GM23338 (cell line): Measurements from ENCODE around the gene EPB41L5. TPM values are rescaled to one million over a fixed set of nuclear protein-coding genes. Genes with fewer than 3 reads are reported as not detected.

Experiments
- ATAC-seq: fragments of 200-7000 bp; cut with Tn5 transposase; 3 replicates; pipeline ENCODE4 v1.9.1; 2020
- DNase-seq: peaks from one replicate; pipeline ENCODE4 v3.0.0-alpha.2; 2015; ENCODE audit warnings: low spot score
- H2AFZ ChIP-seq: fragments of 200-600 bp; sonication (generic); 2 replicates; pipeline ENCODE4 v1.8.0; 2016; ENCODE audit warnings: antibody characterized with exemption, mild to moderate bottlenecking, moderate library complexity
- H3F3A ChIP-seq: fragments of 200-600 bp; sonication (generic); replicated peaks from 2 replicates; pipeline ENCODE4 v1.8.0; 2017; ENCODE audit warnings: antibody characterized with exemption, mixed run types, low read depth
- H3K27ac ChIP-seq: fragments of 200-600 bp; sonication (generic); 2 replicates; pipeline ENCODE4 v1.6.1; 2016; ENCODE audit warnings: low read depth
- H3K27me3 ChIP-seq: fragments of 200-600 bp; sonication (generic); 2 replicates; pipeline ENCODE4 v1.8.0; 2016; ENCODE audit warnings: mild to moderate bottlenecking, mixed run types, moderate library complexity; ENCODE audit not compliant: insufficient read depth
- H3K36me3 ChIP-seq: fragments of 200-600 bp; sonication (generic); 2 replicates; pipeline ENCODE4 v1.8.0; 2016; ENCODE audit warnings: mild to moderate bottlenecking; ENCODE audit not compliant: insufficient read depth
- H3K4me1 ChIP-seq: fragments of 200-600 bp; sonication (generic); 2 replicates; pipeline ENCODE4 v1.8.0; 2016; ENCODE audit warnings: mild to moderate bottlenecking, moderate library complexity; ENCODE audit not compliant: insufficient read depth
- H3K4me2 ChIP-seq: fragments of 200-600 bp; sonication (generic); 2 replicates; pipeline ENCODE4 v1.7.1; 2017; ENCODE audit warnings: mixed run types
- H3K4me3 ChIP-seq: fragments of 200-600 bp; sonication (generic); 2 replicates; pipeline ENCODE4 v1.6.1; 2016; ENCODE audit warnings: mixed run types
- H3K79me2 ChIP-seq: fragments of 200-600 bp; sonication (generic); replicated peaks from 2 replicates; pipeline ENCODE4 v1.8.0; 2017; ENCODE audit warnings: mild to moderate bottlenecking; ENCODE audit not compliant: insufficient read depth
- H3K9me2 ChIP-seq: fragments of 200-600 bp; sonication (generic); 2 replicates; pipeline ENCODE4 v1.8.0; 2017; ENCODE audit not compliant: insufficient read depth
- H4K20me1 ChIP-seq: fragments of 200-600 bp; sonication (generic); replicated peaks from 2 replicates; pipeline ENCODE4 v1.8.0; 2017; ENCODE audit warnings: mild to moderate bottlenecking; ENCODE audit not compliant: insufficient read depth
- H3K27ac Mint-ChIP-seq: 2 replicates; pipeline ENCODE4 v1.8.0; 2020; ENCODE audit warnings: inconsistent platforms, mild to moderate bottlenecking, moderate library complexity, mixed read lengths
- H3K27me3 Mint-ChIP-seq: 3 replicates; pipeline ENCODE4 v1.8.0; 2022; ENCODE audit warnings: low read depth, mild to moderate bottlenecking, moderate library complexity, mixed read lengths, inconsistent platforms; ENCODE audit not compliant: insufficient read depth, poor library complexity
- H3K36me3 Mint-ChIP-seq: 3 replicates; pipeline ENCODE4 v1.8.0; 2021; ENCODE audit warnings: low read depth, mild to moderate bottlenecking, inconsistent platforms, moderate library complexity, mixed read lengths
- H3K4me1 Mint-ChIP-seq: 3 replicates; pipeline ENCODE4 v1.8.0; 2020; ENCODE audit warnings: mild to moderate bottlenecking, inconsistent platforms, mixed read lengths
- H3K4me3 Mint-ChIP-seq: 3 replicates; pipeline ENCODE4 v1.8.0; 2021; ENCODE audit warnings: moderate library complexity, mild to moderate bottlenecking, inconsistent platforms, mixed read lengths
- H3K9me3 Mint-ChIP-seq: 3 replicates; pipeline ENCODE4 v1.8.0; 2020; ENCODE audit warnings: moderate library complexity, mild to moderate bottlenecking, inconsistent platforms, mixed read lengths
- CREB1 ChIP-seq: fragments of 250-450 bp; sonication (Bioruptor Pico); IDR thresholded peaks from 2 replicates; pipeline ENCODE4 v1.5.0; 2020; ENCODE audit warnings: low read depth, mild to moderate bottlenecking, moderate library complexity
- CTCF ChIP-seq, 2 experiments: fragments of 200-600 bp in 1 of 2; sonication (generic) in 1 of 2; conservative IDR thresholded peaks; 2 replicates each; pipeline versions ENCODE4 v1.5.1 to v1.6.1; 2016 to 2017; ENCODE audit warnings: antibody characterized with exemption in 2 of 2, low read depth in 2 of 2, mild to moderate bottlenecking in 2 of 2, moderate library complexity in 1 of 2
- EZH2 ChIP-seq: fragments of 200-600 bp; sonication (generic); IDR thresholded peaks from one replicate; pipeline ENCODE4 v1.8.0; 2017; ENCODE audit warnings: antibody characterized with exemption, mild to moderate bottlenecking, low read depth; ENCODE audit not compliant: unreplicated experiment
- NANOG ChIP-seq: IDR thresholded peaks from 2 replicates; pipeline ENCODE4 v1.6.1; 2016; ENCODE audit warnings: antibody characterized with exemption, borderline replicate concordance
- POLR2AphosphoS5 ChIP-seq: IDR thresholded peaks from 2 replicates; pipeline ENCODE4 v1.6.1; 2016; ENCODE audit warnings: antibody characterized with exemption, low read depth
- STAT1 ChIP-seq: IDR thresholded peaks from one replicate; pipeline ENCODE4 v1.6.1; 2016; ENCODE audit warnings: antibody characterized with exemption; ENCODE audit not compliant: unreplicated experiment
- ZNF114 ChIP-seq: fragments of 250-450 bp; sonication (Bioruptor Pico); IDR thresholded peaks from 2 replicates; pipeline ENCODE4 v1.5.0; 2020; ENCODE audit warnings: mild to moderate bottlenecking, moderate library complexity
- ZNF331 ChIP-seq: fragments of 250-450 bp; sonication (Bioruptor Pico); IDR thresholded peaks from 2 replicates; pipeline ENCODE4 v1.5.0; 2020; ENCODE audit warnings: low read depth, mild to moderate bottlenecking, moderate library complexity
- polyA plus RNA-seq: library from polyadenylated mRNA; unstranded; fragments of >200 nt; fragmentation: Nextera tagmentation; extraction: Ambion mirVana; gene quantifications from 2 replicates; pipeline ENCODE4 v1.2.1, GENCODE V29; 2016
- total RNA-seq: library from RNA; depleted of rRNA; stranded (reverse); fragments of >200 nt; shearing (Covaris generic); gene quantifications from 2 replicates; pipeline ENCODE4 v1.2.3, GENCODE V29; 2014
- TF ChIP-seq, protein P1 (sequence below): IDR thresholded peaks from 2 replicates; pipeline ENCODE4 v1.6.1; 2016; ENCODE audit warnings: antibody characterized with exemption
- TF ChIP-seq, protein P2 (sequence below): fragments of 250-450 bp; sonication (Bioruptor Pico); IDR thresholded peaks from 2 replicates; pipeline ENCODE4 v1.5.0; 2020; ENCODE audit warnings: mild to moderate bottlenecking, moderate library complexity

Gene EPB41L5
- total and polyA plus RNA-seq, 2 experiments from 2014 or later, result 15.5 to 35.4 TPM

DNA sequence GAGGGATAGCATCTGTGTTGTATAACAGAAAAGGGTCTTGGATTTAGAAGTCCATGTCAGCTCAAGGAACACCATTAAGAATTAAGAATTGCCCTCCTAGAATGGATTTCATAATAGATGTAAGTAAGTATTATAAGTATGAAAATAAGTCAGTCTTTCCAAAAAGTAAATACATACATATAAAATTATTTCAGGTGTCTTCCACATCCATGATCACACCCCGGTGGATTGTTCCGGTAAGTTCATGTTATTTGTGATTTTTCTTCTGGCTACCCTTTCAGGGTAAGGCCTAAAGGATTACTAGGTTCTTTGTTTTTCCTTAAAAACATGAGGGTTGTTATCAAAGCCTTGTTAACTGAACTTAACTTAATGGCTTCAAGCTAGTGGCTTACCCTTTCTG is 154.4 kb downstream of the EPB41L5 start:
- no peak for ATAC-seq
- Mint-ChIP-seq H3K27me3 (no peaks in the 10 kb centered on the region), H3K4me3 (no peak overlapping the region), H3K4me1 (peaks cover 11% of the 10 kb centered on the region; the same call in 2 of the 3 replicates), H3K9me3 (no peaks in the 10 kb centered on the region), H3K27ac (no peak overlapping the region; the same call in 1 of the 2 replicates), H3K36me3 (peaks cover 8% of the 10 kb centered on the region; the same call in 2 of the 3 replicates)
- H3K27ac ChIP-seq, result no peak overlapping the region
- H3K4me2 ChIP-seq, result no peak overlapping the region
- no peaks in the 10 kb centered on the region for H3F3A ChIP-seq
- H3K27me3 ChIP-seq, result no peaks in the 10 kb centered on the region
- H3K36me3 ChIP-seq, result peaks cover 5% of the 10 kb centered on the region; the same call in 1 of the 2 replicates
- TF ChIP-seq STAT1 (no peak), CREB1 (no peak), CTCF (conservative IDR thresholded peaks at IDR 0.05; ENCODE audit: low read depth in 2 of 2) (0 out of 4 replicates have a peak, but pooled peaks of 1 of the 2 experiments have one; percentile 20)
- no peak for DNase-seq
- H3K4me1 ChIP-seq, result no peaks in the 10 kb centered on the region
- no peaks in the 10 kb centered on the region for H4K20me1 ChIP-seq
- no peaks in the 10 kb centered on the region for H3K79me2 ChIP-seq
- H3K4me3 ChIP-seq, result no peak overlapping the region
- H2AFZ ChIP-seq, result no peak overlapping the region
- no peaks in the 10 kb centered on the region for H3K9me2 ChIP-seq

- Mint-ChIP-seq H3K36me3 (peaks cover 8% of the 10 kb centered on the region; the same call in 2 of the 3 replicates), H3K27ac (no peak overlapping the region), H3K4me3 (no peak overlapping the region), H3K9me3 (no peaks in the 10 kb centered on the region), H3K4me1 (peaks cover 14% of the 10 kb centered on the region; the same call in 2 of the 3 replicates), H3K27me3 (peaks cover 3% of the 10 kb centered on the region)
- Histone ChIP-seq H3F3A (no peaks in the 10 kb centered on the region), H3K4me1 (no peaks in the 10 kb centered on the region), H3K4me2 (no peak overlapping the region), H3K27me3 (no peaks in the 10 kb centered on the region), H2AFZ (no peak overlapping the region), H3K27ac (no peak overlapping the region), H3K36me3 (peaks cover 5% of the 10 kb centered on the region; the same call in 1 of the 2 replicates), H3K4me3 (no peak overlapping the region), H3K9me2 (no peaks in the 10 kb centered on the region), H3K79me2 (no peaks in the 10 kb centered on the region), H4K20me1 (no peaks in the 10 kb centered on the region)
- TF ChIP-seq CTCF (conservative IDR thresholded peaks at IDR 0.05; ENCODE audit: low read depth in 2 of 2), result no peak
- TF ChIP-seq NANOG, result no peak
- no peak for TF ChIP-seq ZNF331 (CRISPR knock-in tag)
- TF ChIP-seq POLR2AphosphoS5, result no peak
- TF ChIP-seq, protein P1, sequence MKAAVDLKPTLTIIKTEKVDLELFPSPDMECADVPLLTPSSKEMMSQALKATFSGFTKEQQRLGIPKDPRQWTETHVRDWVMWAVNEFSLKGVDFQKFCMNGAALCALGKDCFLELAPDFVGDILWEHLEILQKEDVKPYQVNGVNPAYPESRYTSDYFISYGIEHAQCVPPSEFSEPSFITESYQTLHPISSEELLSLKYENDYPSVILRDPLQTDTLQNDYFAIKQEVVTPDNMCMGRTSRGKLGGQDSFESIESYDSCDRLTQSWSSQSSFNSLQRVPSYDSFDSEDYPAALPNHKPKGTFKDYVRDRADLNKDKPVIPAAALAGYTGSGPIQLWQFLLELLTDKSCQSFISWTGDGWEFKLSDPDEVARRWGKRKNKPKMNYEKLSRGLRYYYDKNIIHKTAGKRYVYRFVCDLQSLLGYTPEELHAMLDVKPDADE, result no peak
- TF ChIP-seq, protein P2, sequence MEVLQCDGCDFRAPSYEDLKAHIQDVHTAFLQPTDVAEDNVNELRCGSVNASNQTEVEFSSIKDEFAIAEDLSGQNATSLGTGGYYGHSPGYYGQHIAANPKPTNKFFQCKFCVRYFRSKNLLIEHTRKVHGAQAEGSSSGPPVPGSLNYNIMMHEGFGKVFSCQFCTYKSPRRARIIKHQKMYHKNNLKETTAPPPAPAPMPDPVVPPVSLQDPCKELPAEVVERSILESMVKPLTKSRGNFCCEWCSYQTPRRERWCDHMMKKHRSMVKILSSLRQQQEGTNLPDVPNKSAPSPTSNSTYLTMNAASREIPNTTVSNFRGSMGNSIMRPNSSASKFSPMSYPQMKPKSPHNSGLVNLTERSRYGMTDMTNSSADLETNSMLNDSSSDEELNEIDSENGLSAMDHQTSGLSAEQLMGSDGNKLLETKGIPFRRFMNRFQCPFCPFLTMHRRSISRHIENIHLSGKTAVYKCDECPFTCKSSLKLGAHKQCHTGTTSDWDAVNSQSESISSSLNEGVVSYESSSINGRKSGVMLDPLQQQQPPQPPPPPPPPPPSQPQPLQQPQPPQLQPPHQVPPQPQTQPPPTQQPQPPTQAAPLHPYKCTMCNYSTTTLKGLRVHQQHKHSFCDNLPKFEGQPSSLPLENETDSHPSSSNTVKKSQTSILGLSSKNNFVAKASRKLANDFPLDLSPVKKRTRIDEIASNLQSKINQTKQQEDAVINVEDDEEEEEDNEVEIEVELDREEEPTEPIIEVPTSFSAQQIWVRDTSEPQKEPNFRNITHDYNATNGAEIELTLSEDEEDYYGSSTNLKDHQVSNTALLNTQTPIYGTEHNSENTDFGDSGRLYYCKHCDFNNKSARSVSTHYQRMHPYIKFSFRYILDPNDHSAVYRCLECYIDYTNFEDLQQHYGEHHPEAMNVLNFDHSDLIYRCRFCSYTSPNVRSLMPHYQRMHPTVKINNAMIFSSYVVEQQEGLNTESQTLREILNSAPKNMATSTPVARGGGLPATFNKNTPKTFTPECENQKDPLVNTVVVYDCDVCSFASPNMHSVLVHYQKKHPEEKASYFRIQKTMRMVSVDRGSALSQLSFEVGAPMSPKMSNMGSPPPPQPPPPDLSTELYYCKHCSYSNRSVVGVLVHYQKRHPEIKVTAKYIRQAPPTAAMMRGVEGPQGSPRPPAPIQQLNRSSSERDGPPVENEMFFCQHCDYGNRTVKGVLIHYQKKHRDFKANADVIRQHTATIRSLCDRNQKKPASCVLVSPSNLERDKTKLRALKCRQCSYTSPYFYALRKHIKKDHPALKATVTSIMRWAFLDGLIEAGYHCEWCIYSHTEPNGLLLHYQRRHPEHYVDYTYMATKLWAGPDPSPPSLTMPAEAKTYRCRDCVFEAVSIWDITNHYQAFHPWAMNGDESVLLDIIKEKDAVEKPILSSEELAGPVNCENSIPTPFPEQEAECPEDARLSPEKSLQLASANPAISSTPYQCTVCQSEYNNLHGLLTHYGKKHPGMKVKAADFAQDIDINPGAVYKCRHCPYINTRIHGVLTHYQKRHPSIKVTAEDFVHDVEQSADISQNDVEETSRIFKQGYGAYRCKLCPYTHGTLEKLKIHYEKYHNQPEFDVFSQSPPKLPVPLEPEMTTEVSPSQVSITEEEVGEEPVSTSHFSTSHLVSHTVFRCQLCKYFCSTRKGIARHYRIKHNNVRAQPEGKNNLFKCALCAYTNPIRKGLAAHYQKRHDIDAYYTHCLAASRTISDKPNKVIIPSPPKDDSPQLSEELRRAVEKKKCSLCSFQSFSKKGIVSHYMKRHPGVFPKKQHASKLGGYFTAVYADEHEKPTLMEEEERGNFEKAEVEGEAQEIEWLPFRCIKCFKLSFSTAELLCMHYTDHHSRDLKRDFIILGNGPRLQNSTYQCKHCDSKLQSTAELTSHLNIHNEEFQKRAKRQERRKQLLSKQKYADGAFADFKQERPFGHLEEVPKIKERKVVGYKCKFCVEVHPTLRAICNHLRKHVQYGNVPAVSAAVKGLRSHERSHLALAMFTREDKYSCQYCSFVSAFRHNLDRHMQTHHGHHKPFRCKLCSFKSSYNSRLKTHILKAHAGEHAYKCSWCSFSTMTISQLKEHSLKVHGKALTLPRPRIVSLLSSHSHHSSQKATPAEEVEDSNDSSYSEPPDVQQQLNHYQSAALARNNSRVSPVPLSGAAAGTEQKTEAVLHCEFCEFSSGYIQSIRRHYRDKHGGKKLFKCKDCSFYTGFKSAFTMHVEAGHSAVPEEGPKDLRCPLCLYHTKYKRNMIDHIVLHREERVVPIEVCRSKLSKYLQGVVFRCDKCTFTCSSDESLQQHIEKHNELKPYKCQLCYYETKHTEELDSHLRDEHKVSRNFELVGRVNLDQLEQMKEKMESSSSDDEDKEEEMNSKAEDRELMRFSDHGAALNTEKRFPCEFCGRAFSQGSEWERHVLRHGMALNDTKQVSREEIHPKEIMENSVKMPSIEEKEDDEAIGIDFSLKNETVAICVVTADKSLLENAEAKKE (CRISPR knock-in tag), result no peak
- TF ChIP-seq EZH2, result no peak
- TF ChIP-seq STAT1, result no peak
- no peak for TF ChIP-seq ZNF114 (CRISPR knock-in tag)
- ATAC-seq (no peak), DNase-seq (no peak)
Observed at GRCh38 chr2:120169020-120169419, 156.1 kb downstream of the EPB41L5 start.
